H1 (cell line): ENCODE data around the gene ZSCAN25. TPM values are rescaled to one million over a fixed set of nuclear protein-coding genes. Genes with fewer than 3 reads are reported as not detected.
A peak's percentile ranks its signal among the peaks of the same experiment; 100 is the strongest.

ENCODE experiments used
- ASH2L ChIP-seq: fragments of 200-600, 300-600 bp; sonication (generic); IDR thresholded peaks from one replicate; pipeline ENCODE4 v1.7.1; 2017; ENCODE audit warnings: low read length
- CHD2 ChIP-seq: IDR thresholded peaks from 2 replicates; pipeline ENCODE4 v1.6.1; 2012; ENCODE audit warnings: low read length, improper control_type of control experiment
- JUN ChIP-seq: IDR thresholded peaks from 2 replicates; pipeline ENCODE4 v1.6.1; 2011; ENCODE audit warnings: low read depth, mild to moderate bottlenecking, improper control_type of control experiment, low read length
- KDM1A ChIP-seq: fragments of 200-600, 300-600 bp; sonication (generic); IDR thresholded peaks from 2 replicates; pipeline ENCODE4 v1.7.1; 2016; ENCODE audit warnings: mild to moderate bottlenecking, low read length, borderline replicate concordance
- KDM4A ChIP-seq: IDR thresholded peaks from one replicate; pipeline ENCODE4 v1.7.1; 2012; ENCODE audit warnings: low read depth, mild to moderate bottlenecking, moderate library complexity, low read length, inconsistent platforms; ENCODE audit not compliant: severe bottlenecking
- KDM5A ChIP-seq: fragments of 200-600 bp; IDR thresholded peaks from 2 replicates; pipeline ENCODE4 v1.7.1; 2012; ENCODE audit warnings: mild to moderate bottlenecking, low read length, inconsistent platforms, mixed read lengths
- PHF8 ChIP-seq: fragments of 200-600 bp; sonication (generic); conservative IDR thresholded peaks from 2 replicates; pipeline ENCODE4 v1.7.1; 2012; ENCODE audit warnings: low read depth, mild to moderate bottlenecking, inconsistent platforms, low read length, moderate library complexity
- POLR2A ChIP-seq, 2 experiments: IDR thresholded peaks; 1 replicate in 1 of 2; 2 replicates in 1 of 2; pipeline ENCODE4 v1.6.1; 2011; ENCODE audit warnings: low read depth in 2 of 2, low read length in 2 of 2, mild to moderate bottlenecking in 2 of 2; ENCODE audit errors: control extremely low read depth in 1 of 2
- POLR2AphosphoS5 ChIP-seq: IDR thresholded peaks from 2 replicates; pipeline ENCODE4 v1.6.1; 2011; ENCODE audit warnings: low read depth, low read length
- RAD21 ChIP-seq, 2 experiments: IDR thresholded peaks in 1 of 2; conservative IDR thresholded peaks in 1 of 2; 2 replicates each; pipeline ENCODE4 v1.6.1; 2011; ENCODE audit warnings: low read depth in 2 of 2, low read length in 2 of 2, improper control_type of control experiment in 1 of 2, inconsistent platforms in 1 of 2, mild to moderate bottlenecking in 1 of 2, moderate library complexity in 1 of 2
- RBBP5 ChIP-seq: IDR thresholded peaks from 2 replicates; pipeline ENCODE4 v1.7.1; 2012; ENCODE audit warnings: low read depth, mild to moderate bottlenecking, inconsistent platforms, low read length, moderate library complexity, borderline replicate concordance
- RFX5 ChIP-seq: IDR thresholded peaks from 2 replicates; pipeline ENCODE4 v1.6.1; 2011; ENCODE audit warnings: low read depth, low read length, improper control_type of control experiment, borderline replicate concordance
- SP1 ChIP-seq: IDR thresholded peaks from 2 replicates; pipeline ENCODE4 v1.6.1; 2011; ENCODE audit warnings: low read depth, low read length
- SP2 ChIP-seq: IDR thresholded peaks from 2 replicates; pipeline ENCODE4 v1.6.1; 2012; ENCODE audit warnings: mild to moderate bottlenecking, low read length, inconsistent platforms
- SP4 ChIP-seq: IDR thresholded peaks from 2 replicates; pipeline ENCODE4 v1.6.1; 2012; ENCODE audit warnings: low read length, inconsistent platforms
- TAF1 ChIP-seq: IDR thresholded peaks from 2 replicates; pipeline ENCODE4 v1.6.1; 2011; ENCODE audit warnings: mild to moderate bottlenecking, low read depth, low read length
- TAF7 ChIP-seq: optimal IDR thresholded peaks from 2 replicates; pipeline ENCODE3; 2011; ENCODE audit warnings: low read depth, mild to moderate bottlenecking, inconsistent platforms, low read length, moderate library complexity, borderline replicate concordance
- TBP ChIP-seq: IDR thresholded peaks from 2 replicates; pipeline ENCODE4 v1.6.1; 2011; ENCODE audit warnings: low read depth, low read length, improper control_type of control experiment
- TCF12 ChIP-seq: IDR thresholded peaks from 2 replicates; pipeline ENCODE4 v1.6.1; 2011; ENCODE audit warnings: low read depth, mild to moderate bottlenecking, low read length
- TEAD4 ChIP-seq: IDR thresholded peaks from 2 replicates; pipeline ENCODE4 v1.6.1; 2012; ENCODE audit warnings: low read depth, low read length, inconsistent platforms, mixed read lengths
- polyA plus RNA-seq, 7 experiments: library from polyadenylated mRNA; depleted of rRNA in 3 of 7; stranded (reverse) in 5 of 7; unstranded in 2 of 7; fragments of >200 nt in 5 of 7; fragments of 200-250 nt in 2 of 7; gene quantifications; 1 replicate in 5 of 7; 2 replicates in 1 of 7; 4 replicates in 1 of 7; pipeline versions ENCODE4 v1.2.1 to v1.2.3, GENCODE V29; 2011 to 2013; ENCODE audit warnings: missing spikeins in 2 of 7, mixed read lengths in 2 of 7
- total RNA-seq: library from RNA; stranded (reverse); fragmentation: NEBNext Ultra II Directional; extraction: Animal tissue kit (Norgen Biotek cat#: 25700); gene quantifications from 2 replicates; pipeline ENCODE4 v1.2.1, GENCODE V29; 2021
- TF ChIP-seq, protein P1 (sequence below), 3 experiments: IDR thresholded peaks; 1 replicate in 2 of 3; 2 replicates in 1 of 3; pipeline versions ENCODE4 v1.5.1 to v1.6.1; 2011; ENCODE audit warnings: low read length in 3 of 3, mild to moderate bottlenecking in 3 of 3, inconsistent platforms in 2 of 3, low read depth in 1 of 3, moderate library complexity in 1 of 3; ENCODE audit not compliant: insufficient read depth in 1 of 3; ENCODE audit errors: control extremely low read depth in 1 of 3
- TF ChIP-seq, protein P2 (sequence below): IDR thresholded peaks from 2 replicates; pipeline ENCODE4 v1.6.1; 2012; ENCODE audit warnings: inconsistent platforms

Gene ZSCAN25
- total and polyA plus RNA-seq, 2 of the 8 experiments (the other 6 are each of a cell fraction or from before 2014, with no cell fraction given) = 10.1 to 18.6 TPM

GRCh38 chr7:99616359-99617191 lies at the start of gene ZSCAN25 (continued):
- TF ChIP-seq SP1 = peak; percentile 57; the same call in 1 of the 2 replicates
- TF ChIP-seq PHF8 = peak; percentile 96
- peak; percentile 82; the same call in 1 of the 2 replicates for TF ChIP-seq RBBP5
- TF ChIP-seq TCF12 = peak; percentile 67; the same call in 1 of the 2 replicates
- peak; percentile 86 for TF ChIP-seq TAF7
- TF ChIP-seq, protein P1, sequence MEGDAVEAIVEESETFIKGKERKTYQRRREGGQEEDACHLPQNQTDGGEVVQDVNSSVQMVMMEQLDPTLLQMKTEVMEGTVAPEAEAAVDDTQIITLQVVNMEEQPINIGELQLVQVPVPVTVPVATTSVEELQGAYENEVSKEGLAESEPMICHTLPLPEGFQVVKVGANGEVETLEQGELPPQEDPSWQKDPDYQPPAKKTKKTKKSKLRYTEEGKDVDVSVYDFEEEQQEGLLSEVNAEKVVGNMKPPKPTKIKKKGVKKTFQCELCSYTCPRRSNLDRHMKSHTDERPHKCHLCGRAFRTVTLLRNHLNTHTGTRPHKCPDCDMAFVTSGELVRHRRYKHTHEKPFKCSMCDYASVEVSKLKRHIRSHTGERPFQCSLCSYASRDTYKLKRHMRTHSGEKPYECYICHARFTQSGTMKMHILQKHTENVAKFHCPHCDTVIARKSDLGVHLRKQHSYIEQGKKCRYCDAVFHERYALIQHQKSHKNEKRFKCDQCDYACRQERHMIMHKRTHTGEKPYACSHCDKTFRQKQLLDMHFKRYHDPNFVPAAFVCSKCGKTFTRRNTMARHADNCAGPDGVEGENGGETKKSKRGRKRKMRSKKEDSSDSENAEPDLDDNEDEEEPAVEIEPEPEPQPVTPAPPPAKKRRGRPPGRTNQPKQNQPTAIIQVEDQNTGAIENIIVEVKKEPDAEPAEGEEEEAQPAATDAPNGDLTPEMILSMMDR (IDR thresholded peaks at IDR 0.05; ENCODE audit: control extremely low read depth in 1 of 3, insufficient read depth in 1 of 3, low read depth in 1 of 3, low read length in 3 of 3) = peak; percentile 45 to 70 (median 62)
- TF ChIP-seq SP4 = peak; percentile 48; the same call in 1 of the 2 replicates
- 0 out of 2 replicates have a peak, but pooled peaks have one; percentile 33 for TF ChIP-seq TEAD4
- 0 out of 2 replicates have a peak, but pooled peaks have one; percentile 5 for TF ChIP-seq JUN
- TF ChIP-seq TBP = peak; percentile 92
- peak; percentile 90 for TF ChIP-seq POLR2AphosphoS5
- peak; percentile 75 to 96 for TF ChIP-seq POLR2A (IDR thresholded peaks at IDR 0.05; ENCODE audit: control extremely low read depth in 1 of 2, low read depth in 2 of 2, low read length in 2 of 2)
- TF ChIP-seq SP2 = peak; percentile 100
- TF ChIP-seq, protein P2, sequence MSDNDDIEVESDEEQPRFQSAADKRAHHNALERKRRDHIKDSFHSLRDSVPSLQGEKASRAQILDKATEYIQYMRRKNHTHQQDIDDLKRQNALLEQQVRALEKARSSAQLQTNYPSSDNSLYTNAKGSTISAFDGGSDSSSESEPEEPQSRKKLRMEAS = peak; percentile 85
- TF ChIP-seq KDM5A = peak; percentile 56; the same call in 1 of the 2 replicates
- TF ChIP-seq RAD21 (IDR thresholded peaks at IDR 0.05 in 1 of 2, conservative IDR thresholded peaks at IDR 0.05 in 1 of 2; ENCODE audit: low read depth in 2 of 2, low read length in 2 of 2) = peak; percentile 37 to 65
- peak; percentile 91 for TF ChIP-seq ASH2L
- TF ChIP-seq CHD2 = no peak
- TF ChIP-seq RFX5 = no peak
- TF ChIP-seq KDM1A = 0 out of 2 replicates have a peak, but pooled peaks have one; percentile 47
- TF ChIP-seq KDM4A = peak; percentile 87
- peak; percentile 98 for TF ChIP-seq TAF1
